ENCODE measurements around the gene CYTH2. TPM values are rescaled to one million over a fixed set of nuclear protein-coding genes. Genes with fewer than 3 reads are reported as not detected.

Gene CYTH2
- total RNA-seq, 1 experiment from 2014 or later = 72.6 TPM

GRCh38 chr19:48475369-48476068, 6.3 kb downstream of the CYTH2 start (continued):
- no peak for TF ChIP-seq FOXK1 (CRISPR knock-in tag; IDR thresholded peaks at IDR 0.05)
- no peak for TF ChIP-seq TEAD1 (CRISPR knock-in tag; IDR thresholded peaks at IDR 0.05)
- TF ChIP-seq FOXP1 (CRISPR knock-in tag; IDR thresholded peaks at IDR 0.05; ENCODE audit: borderline replicate concordance) = no peak

DNA sequence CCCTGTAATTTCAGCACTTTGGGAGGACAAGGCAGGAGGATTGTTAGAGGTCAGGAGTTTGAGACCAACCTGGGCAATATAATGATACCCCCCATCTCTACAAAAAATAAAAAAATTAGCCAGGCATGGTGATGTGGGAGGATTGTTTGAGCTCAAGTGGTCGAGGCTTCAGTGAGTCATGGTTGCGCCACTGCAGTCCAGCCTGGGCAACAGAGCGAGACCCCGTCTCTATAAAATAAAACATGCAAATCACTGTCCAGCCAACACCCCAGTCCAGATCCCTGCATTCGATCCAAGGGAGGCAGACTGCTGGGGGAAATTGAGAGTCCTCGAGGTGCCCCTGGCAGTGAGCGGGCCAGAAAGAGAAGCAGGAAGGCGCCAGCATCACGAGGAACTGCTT, 7.0 kb downstream of the CYTH2 start:
- H3K36me3 Mint-ChIP-seq = peaks cover 44% of the 10 kb centered on the region
- no peak for DNase-seq (ENCODE audit: low spot score)

DNA sequence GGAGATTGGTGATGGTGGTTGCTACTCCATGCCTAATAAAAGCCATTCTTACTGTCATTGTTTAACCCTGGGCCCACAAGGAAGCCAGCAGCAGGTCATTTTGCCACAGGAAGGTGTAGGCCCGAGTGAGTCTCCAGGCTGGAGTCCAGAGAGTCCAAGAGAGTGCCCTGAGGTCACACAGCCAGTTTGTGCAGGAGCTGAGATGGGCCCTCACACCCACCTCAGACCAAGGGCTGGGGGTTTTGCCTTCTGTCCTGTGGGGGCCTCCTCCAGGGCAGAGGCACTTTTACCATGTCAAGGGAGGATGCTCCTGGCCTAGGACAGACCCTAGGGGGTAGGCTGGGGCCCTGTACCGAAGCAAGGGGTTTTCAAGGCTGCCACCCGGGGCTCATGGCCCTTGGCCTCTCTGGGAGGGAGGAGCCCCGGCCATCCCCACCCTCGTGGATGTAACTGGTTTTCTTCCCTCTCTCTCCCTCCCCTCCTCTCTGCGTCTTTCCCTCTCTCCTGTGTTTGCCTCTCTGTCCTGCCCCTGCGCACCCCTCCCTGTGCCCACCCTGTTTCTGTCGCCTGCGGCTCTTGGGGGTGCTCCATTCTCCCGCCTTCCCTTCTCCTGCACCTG, 8.0 kb downstream of the CYTH2 start:
- Mint-ChIP-seq H3K27me3 (ENCODE audit: low read depth) (no peaks in the 10 kb centered on the region), H3K36me3 (peaks cover 35% of the 10 kb centered on the region), H3K27ac (no peak overlapping the region), H3K9me3 (no peaks in the 10 kb centered on the region), H3K4me1 (peaks cover 18% of the 10 kb centered on the region), H3K4me3 (no peak overlapping the region)
- ATAC-seq (no peak), DNase-seq (ENCODE audit: low spot score) (no peak)
- ChIA-PET CTCF (interaction anchor here (2.0 kb wide), 1 partner anchor 12 kb away, joined by 7 read pairs; no protein-coding TSS in a partner anchor), POLR2A (no interaction called here)
- TF ChIP-seq ZBTB43 (CRISPR knock-in tag; IDR thresholded peaks at IDR 0.05) (no peak), ZBTB21 (CRISPR knock-in tag; IDR thresholded peaks at IDR 0.05; ENCODE audit: borderline replicate concordance) (no peak), GABPB1 (CRISPR knock-in tag; IDR thresholded peaks at IDR 0.05) (no peak), MYBL2 (CRISPR knock-in tag; IDR thresholded peaks at IDR 0.05) (no peak), ZNF416 (CRISPR knock-in tag; IDR thresholded peaks at IDR 0.05) (no peak), ZNF317 (CRISPR knock-in tag; IDR thresholded peaks at IDR 0.05; ENCODE audit: borderline replicate concordance, low read depth) (no peak), ESRRA (CRISPR knock-in tag; IDR thresholded peaks at IDR 0.05; ENCODE audit: borderline replicate concordance) (no peak), FOXP1 (CRISPR knock-in tag; IDR thresholded peaks at IDR 0.05; ENCODE audit: borderline replicate concordance) (no peak), CREB1 (CRISPR knock-in tag; IDR thresholded peaks at IDR 0.05) (no peak), FOXK1 (CRISPR knock-in tag; IDR thresholded peaks at IDR 0.05) (no peak), IRF2 (CRISPR knock-in tag; IDR thresholded peaks at IDR 0.05; ENCODE audit: borderline replicate concordance, low read depth) (no peak), ZMAT4 (CRISPR knock-in tag; IDR thresholded peaks at IDR 0.05) (no peak), GTF2I (CRISPR knock-in tag; conservative IDR thresholded peaks at IDR 0.05) (no peak), TCF7 (CRISPR knock-in tag; IDR thresholded peaks at IDR 0.05; ENCODE audit: low read depth) (no peak)
- TF ChIP-seq, protein P1, sequence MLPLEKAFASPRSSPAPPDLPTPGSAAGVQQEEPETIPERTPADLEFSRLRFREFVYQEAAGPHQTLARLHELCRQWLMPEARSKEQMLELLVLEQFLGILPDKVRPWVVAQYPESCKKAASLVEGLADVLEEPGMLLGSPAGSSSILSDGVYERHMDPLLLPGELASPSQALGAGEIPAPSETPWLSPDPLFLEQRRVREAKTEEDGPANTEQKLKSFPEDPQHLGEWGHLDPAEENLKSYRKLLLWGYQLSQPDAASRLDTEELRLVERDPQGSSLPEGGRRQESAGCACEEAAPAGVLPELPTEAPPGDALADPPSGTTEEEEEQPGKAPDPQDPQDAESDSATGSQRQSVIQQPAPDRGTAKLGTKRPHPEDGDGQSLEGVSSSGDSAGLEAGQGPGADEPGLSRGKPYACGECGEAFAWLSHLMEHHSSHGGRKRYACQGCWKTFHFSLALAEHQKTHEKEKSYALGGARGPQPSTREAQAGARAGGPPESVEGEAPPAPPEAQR (CRISPR knock-in tag; IDR thresholded peaks at IDR 0.05) = no peak

More for the DNA sequence above, 7.0 kb downstream of the CYTH2 start:
- no peak for ATAC-seq
- Mint-ChIP-seq H3K4me3 (no peak overlapping the region), H3K9me3 (no peaks in the 10 kb centered on the region), H3K4me1 (peaks cover 10% of the 10 kb centered on the region), H3K27me3 (ENCODE audit: low read depth) (no peaks in the 10 kb centered on the region), H3K27ac (no peak overlapping the region)
- CTCF ChIA-PET = interaction anchor here (1.1 to 2.0 kb wide), 2 partner anchors 13 to 125 kb away, joined by 3 to 7 read pairs; no protein-coding TSS in a partner anchor
- TF ChIP-seq CBFB (CRISPR knock-in tag; IDR thresholded peaks at IDR 0.05; ENCODE audit: low read depth) = no peak
- TF ChIP-seq RORB (CRISPR knock-in tag; IDR thresholded peaks at IDR 0.05) = no peak
- no peak for TF ChIP-seq ATF2 (CRISPR knock-in tag; IDR thresholded peaks at IDR 0.05; ENCODE audit: borderline replicate concordance, low read depth)
- no peak for TF ChIP-seq IRF2 (CRISPR knock-in tag; IDR thresholded peaks at IDR 0.05; ENCODE audit: borderline replicate concordance, low read depth)
- TF ChIP-seq NFATC4 (CRISPR knock-in tag; IDR thresholded peaks at IDR 0.05) = no peak
- TF ChIP-seq TP53 (CRISPR knock-in tag; IDR thresholded peaks at IDR 0.05) = no peak
- TF ChIP-seq, protein P1 (CRISPR knock-in tag; IDR thresholded peaks at IDR 0.05) = no peak
- POLR2A ChIA-PET = no interaction called here

Data from WTC11 (cell line).